GM23248 (cell line): ENCODE results near the gene ADAMTSL5. TPM values are rescaled to one million over a fixed set of nuclear protein-coding genes. Genes with fewer than 3 reads are reported as not detected.
A peak's percentile ranks its signal among the peaks of the same experiment; 100 is the strongest.

Source experiments
- DNase-seq: peaks from one replicate; pipeline ENCODE4 v3.0.0-alpha.2; 2015
- H2AFZ ChIP-seq: fragments of 200-600 bp; sonication (generic); 2 replicates; pipeline ENCODE4 v1.6.1; 2016; ENCODE audit warnings: antibody characterized with exemption
- H3F3A ChIP-seq: fragments of 200-600 bp; sonication (generic); 2 replicates; pipeline ENCODE4 v1.6.1; 2016; ENCODE audit warnings: mild to moderate bottlenecking, antibody characterized with exemption, mixed run types; ENCODE audit not compliant: insufficient read depth
- H3K27ac ChIP-seq: fragments of 200-600 bp; sonication (generic); 2 replicates; pipeline ENCODE4 v1.5.1; 2016; ENCODE audit warnings: mild to moderate bottlenecking
- H3K27me3 ChIP-seq: fragments of 200-600 bp; sonication (generic); replicated peaks from 2 replicates; pipeline ENCODE4 v1.6.1; 2016; ENCODE audit warnings: mild to moderate bottlenecking; ENCODE audit not compliant: insufficient read depth
- H3K36me3 ChIP-seq: fragments of 200-600 bp; sonication (generic); 2 replicates; pipeline ENCODE4 v1.6.1; 2016; ENCODE audit warnings: low read depth, mild to moderate bottlenecking
- H3K4me1 ChIP-seq: fragments of 200-600 bp; sonication (generic); 2 replicates; pipeline ENCODE4 v1.6.1; 2016; ENCODE audit warnings: mild to moderate bottlenecking; ENCODE audit not compliant: insufficient read depth
- H3K4me2 ChIP-seq: fragments of 200-600 bp; sonication (generic); one replicate; pipeline ENCODE4 v1.6.1; 2016; ENCODE audit warnings: mild to moderate bottlenecking; ENCODE audit not compliant: unreplicated experiment
- H3K4me3 ChIP-seq: fragments of 200-600 bp; sonication (generic); 2 replicates; pipeline ENCODE4 v1.5.1; 2016; ENCODE audit warnings: mild to moderate bottlenecking
- H3K79me2 ChIP-seq: fragments of 200-600 bp; sonication (generic); 2 replicates; pipeline ENCODE4 v1.6.1; 2016; ENCODE audit warnings: mild to moderate bottlenecking; ENCODE audit not compliant: insufficient read depth
- H3K9ac ChIP-seq: fragments of 200-600 bp; sonication (generic); 2 replicates; pipeline ENCODE4 v1.6.1; 2016; ENCODE audit warnings: mild to moderate bottlenecking
- H3K9me2 ChIP-seq: fragments of 200-600 bp; sonication (generic); 2 replicates; pipeline ENCODE4 v1.6.1; 2016; ENCODE audit warnings: mixed run types, mild to moderate bottlenecking, moderate library complexity; ENCODE audit not compliant: insufficient read depth
- H3K9me3 ChIP-seq: fragments of 200-600 bp; sonication (generic); one replicate; pipeline ENCODE4 v1.6.1; 2017; ENCODE audit warnings: low read depth
- H4K20me1 ChIP-seq: fragments of 200-600 bp; sonication (generic); 2 replicates; pipeline ENCODE4 v1.6.0; 2016; ENCODE audit not compliant: insufficient read depth
- EZH2 ChIP-seq: fragments of 200-600 bp; sonication (generic); IDR thresholded peaks from 2 replicates; pipeline ENCODE4 v1.6.1; 2018; ENCODE audit warnings: antibody characterized with exemption, mild to moderate bottlenecking; ENCODE audit not compliant: insufficient read depth, poor library complexity, severe bottlenecking
- EZH2phosphoT487 ChIP-seq: fragments of 200-600 bp; sonication (generic); IDR thresholded peaks from 2 replicates; pipeline ENCODE4 v1.6.1; 2018; ENCODE audit warnings: antibody characterized with exemption, moderate library complexity, mild to moderate bottlenecking, low read depth; ENCODE audit not compliant: insufficient read depth
- WGBS, 2 experiments: methylation state at CpG; one replicate each; pipeline ENCODE4 v1.1.6; 2015 to 2017; ENCODE audit warnings: low lambda C conversion rate in 2 of 2, low coverage in 1 of 2; ENCODE audit errors: missing lambda C conversion rate in 2 of 2; 5-methylcytosine and 5-hydroxymethylcytosine counted together
- in situ Hi-C: fragments of 300-500 bp; cut with MboI; formaldehyde crosslinking; loops from 2 replicates; pipeline ENCODE4 v1.15.0; 2020
- polyA plus RNA-seq: library from polyadenylated mRNA; unstranded; fragments of >200 nt; fragmentation: Nextera tagmentation; extraction: Ambion mirVana; gene quantifications from 2 replicates; pipeline ENCODE4 v1.2.1, GENCODE V29; 2016
- total RNA-seq: library from RNA; depleted of rRNA; stranded (reverse); fragments of >200 nt; shearing (Covaris generic); gene quantifications from 2 replicates; pipeline ENCODE4 v1.2.3, GENCODE V29; 2014

ADAMTSL5 gene
- total and polyA plus RNA-seq, 2 experiments from 2014 or later, result 19.3 to 31.7 TPM

DNA sequence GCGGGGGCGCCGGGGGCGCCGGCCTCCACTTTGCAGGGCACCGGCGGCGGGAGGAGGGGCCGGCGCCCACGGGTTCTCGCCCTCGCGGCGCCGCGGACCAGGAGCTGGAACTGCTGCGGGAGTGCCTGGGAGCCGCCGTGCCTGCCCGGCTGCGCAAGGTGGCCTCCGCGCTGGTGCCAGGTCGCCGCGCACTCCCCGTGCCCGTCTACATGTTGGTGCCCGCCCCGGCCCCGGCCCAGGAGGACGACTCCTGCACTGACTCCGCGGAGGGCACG, 45.7 kb downstream of the ADAMTSL5 start:
- DNase-seq, result no peak
- 0 to 5% methylated on average over 1 to 17 of the region's 36 CpGs for WGBS, 2 experiments
- no peaks in the 10 kb centered on the region for H3K9me3 ChIP-seq
- in situ Hi-C loops, result no loop called here
- no peak overlapping the region for H2AFZ ChIP-seq
- no peaks in the 10 kb centered on the region for H3K4me1 ChIP-seq
- H4K20me1 ChIP-seq, result no peaks in the 10 kb centered on the region
- H3F3A ChIP-seq, result no peaks in the 10 kb centered on the region
- H3K4me3 ChIP-seq, result no peak overlapping the region
- H3K4me2 ChIP-seq, result no peak overlapping the region
- H3K27ac ChIP-seq, result no peak overlapping the region
- TF ChIP-seq EZH2phosphoT487 (no peak), EZH2 (no peak)
- H3K27me3 ChIP-seq, result no peaks in the 10 kb centered on the region; the same call in 1 of the 2 replicates
- H3K9me2 ChIP-seq, result no peaks in the 10 kb centered on the region
- no peaks in the 10 kb centered on the region for H3K36me3 ChIP-seq
- no peaks in the 10 kb centered on the region for H3K79me2 ChIP-seq
- H3K9ac ChIP-seq, result no peak overlapping the region

DNA sequence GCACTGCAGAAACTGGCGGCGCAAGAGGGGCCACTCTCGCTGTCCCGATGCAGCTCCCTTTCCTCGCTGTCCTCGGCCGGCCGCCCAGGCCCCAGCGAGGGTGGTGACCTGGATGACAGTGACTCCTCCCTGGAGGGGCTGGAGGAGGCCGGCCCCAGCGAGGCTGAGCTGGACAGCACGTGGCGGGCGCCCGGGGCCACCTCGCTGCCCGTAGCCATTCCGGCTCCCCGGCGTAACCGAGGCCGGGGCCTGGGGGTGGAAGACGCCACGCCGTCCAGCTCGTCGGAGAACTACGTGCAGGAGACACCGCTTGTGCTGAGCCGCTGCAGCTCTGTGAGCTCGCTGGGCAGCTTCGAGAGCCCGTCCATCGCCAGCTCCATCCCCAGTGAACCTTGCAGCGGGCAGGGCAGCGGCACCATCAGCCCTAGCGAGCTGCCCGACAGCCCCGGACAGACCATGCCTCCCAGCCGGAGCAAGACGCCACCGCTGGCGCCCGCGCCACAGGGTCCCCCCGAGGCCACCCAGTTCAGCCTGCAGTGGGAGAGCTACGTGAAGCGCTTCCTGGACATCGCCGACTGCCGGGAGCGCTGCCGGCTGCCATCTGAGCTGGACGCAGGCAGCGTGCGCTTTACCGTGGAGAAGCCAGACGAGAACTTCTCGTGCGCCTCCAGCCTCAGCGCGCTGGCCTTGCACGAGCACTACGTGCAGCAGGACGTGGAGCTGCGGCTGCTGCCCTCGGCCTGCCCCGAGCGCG, 46.2 kb downstream of the ADAMTSL5 start:
- Histone ChIP-seq H3K27ac (no peak overlapping the region), H3F3A (no peaks in the 10 kb centered on the region), H3K9me2 (no peaks in the 10 kb centered on the region), H3K79me2 (no peaks in the 10 kb centered on the region), H3K9me3 (no peaks in the 10 kb centered on the region), H4K20me1 (no peaks in the 10 kb centered on the region), H3K36me3 (no peaks in the 10 kb centered on the region), H3K27me3 (no peaks in the 10 kb centered on the region; the same call in 1 of the 2 replicates), H3K4me3 (no peak overlapping the region), H2AFZ (no peak overlapping the region), H3K4me1 (no peaks in the 10 kb centered on the region), H3K4me2 (no peak overlapping the region), H3K9ac (no peak overlapping the region)
- DNase-seq, result peak; percentile 47
- 39 to 42% methylated on average over 60 to 61 of the region's 70 CpGs for WGBS, 2 experiments
- in situ Hi-C loops, result no loop called here
- TF ChIP-seq EZH2phosphoT487 (no peak), EZH2 (no peak)

DNA sequence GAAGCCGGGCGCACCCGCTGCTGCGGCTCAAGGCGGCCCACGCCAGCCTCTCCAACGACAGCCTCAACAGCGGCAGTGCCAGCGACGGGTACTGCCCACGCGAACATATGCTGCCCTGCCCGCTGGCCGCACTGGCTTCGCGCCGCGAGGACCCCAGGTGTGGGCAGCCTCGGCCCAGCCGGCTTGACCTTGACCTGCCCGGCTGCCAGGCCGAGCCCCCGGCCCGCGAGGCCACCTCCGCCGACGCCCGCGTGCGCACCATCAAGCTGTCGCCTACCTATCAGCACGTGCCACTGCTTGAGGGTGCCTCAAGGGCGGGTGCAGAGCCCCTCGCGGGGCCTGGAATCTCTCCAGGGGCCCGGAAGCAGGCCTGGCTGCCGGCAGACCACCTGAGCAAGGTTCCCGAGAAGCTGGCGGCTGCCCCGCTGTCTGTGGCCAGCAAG, 46.8 kb downstream of the ADAMTSL5 start:
- Histone ChIP-seq H3K4me3 (no peak overlapping the region), H3K27me3 (no peaks in the 10 kb centered on the region; the same call in 1 of the 2 replicates), H3K9me3 (no peaks in the 10 kb centered on the region), H3K79me2 (no peaks in the 10 kb centered on the region), H3K9me2 (no peaks in the 10 kb centered on the region), H3K27ac (no peak overlapping the region), H3K4me2 (no peak overlapping the region), H3K9ac (no peak overlapping the region), H3K36me3 (no peaks in the 10 kb centered on the region), H2AFZ (no peak overlapping the region), H4K20me1 (no peaks in the 10 kb centered on the region), H3K4me1 (no peaks in the 10 kb centered on the region), H3F3A (no peaks in the 10 kb centered on the region)
- WGBS, 2 experiments, result 71 to 73% methylated on average over 37 to 39 of the region's 41 CpGs
- TF ChIP-seq EZH2phosphoT487 (no peak), EZH2 (no peak)
- in situ Hi-C loops, result no loop called here
- DNase-seq, result no peak

DNA sequence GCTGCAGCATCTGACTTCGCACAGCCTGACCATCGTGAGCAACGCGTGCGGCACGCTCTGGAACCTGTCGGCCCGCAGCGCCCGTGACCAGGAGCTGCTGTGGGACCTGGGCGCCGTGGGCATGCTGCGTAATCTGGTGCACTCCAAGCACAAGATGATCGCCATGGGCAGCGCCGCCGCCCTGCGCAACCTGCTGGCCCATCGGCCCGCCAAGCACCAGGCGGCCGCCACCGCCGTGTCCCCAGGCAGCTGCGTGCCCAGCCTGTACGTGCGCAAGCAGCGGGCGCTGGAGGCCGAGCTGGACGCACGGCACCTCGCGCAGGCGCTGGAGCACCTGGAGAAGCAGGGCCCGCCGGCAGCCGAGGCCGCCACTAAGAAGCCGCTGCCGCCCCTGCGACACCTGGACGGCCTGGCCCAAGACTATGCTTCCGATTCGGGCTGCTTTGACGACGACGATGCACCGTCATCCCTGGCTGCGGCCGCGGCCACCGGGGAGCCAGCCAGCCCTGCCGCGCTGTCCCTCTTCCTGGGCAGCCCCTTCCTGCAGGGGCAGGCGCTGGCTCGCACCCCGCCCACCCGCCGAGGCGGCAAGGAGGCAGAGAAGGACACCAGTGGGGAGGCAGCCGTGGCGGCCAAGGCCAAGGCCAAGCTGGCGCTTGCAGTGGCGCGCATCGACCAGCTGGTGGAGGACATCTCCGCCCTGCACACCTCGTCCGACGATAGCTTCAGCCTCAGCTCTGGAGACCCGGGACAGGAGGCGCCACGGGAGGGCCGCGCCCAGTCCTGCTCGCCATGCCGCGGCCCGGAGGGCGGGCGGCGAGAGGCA, 47.4 kb downstream of the ADAMTSL5 start:
- no peak for DNase-seq
- no peaks in the 10 kb centered on the region for H3K79me2 ChIP-seq
- TF ChIP-seq EZH2 (no peak), EZH2phosphoT487 (no peak)
- in situ Hi-C loops, result no loop called here
- H3K27ac ChIP-seq, result no peak overlapping the region
- H3K4me2 ChIP-seq, result no peak overlapping the region
- H3K4me3 ChIP-seq, result no peak overlapping the region
- H3K36me3 ChIP-seq, result no peaks in the 10 kb centered on the region
- H3K27me3 ChIP-seq, result no peaks in the 10 kb centered on the region; the same call in 1 of the 2 replicates
- no peaks in the 10 kb centered on the region for H3K9me2 ChIP-seq
- H2AFZ ChIP-seq, result no peak overlapping the region
- H3F3A ChIP-seq, result no peaks in the 10 kb centered on the region
- 82 to 83% methylated on average over 62 to 69 of the region's 83 CpGs for WGBS, 2 experiments
- H3K9ac ChIP-seq, result no peak overlapping the region
- no peaks in the 10 kb centered on the region for H3K4me1 ChIP-seq
- H3K9me3 ChIP-seq, result no peaks in the 10 kb centered on the region
- no peaks in the 10 kb centered on the region for H4K20me1 ChIP-seq
